Stimulated activated CD8-positive, alpha-beta memory T cell treated with anti-CD3 and anti-CD28 coated beads, Interleukin-2, amount 100 ng/mL, for 48 hours (primary cell): ENCODE results near the gene GRID1.
"Not testable (repeated sequence)": the region's sequence is repeated elsewhere in the genome, so short reads cannot be mapped to it uniquely, and the experiment has no call there.

Experiments used
- DNase-seq, 2 donors: peaks; one replicate each; pipeline ENCODE4 v3.0.0-alpha.2; 2020; ENCODE audit warnings: low read depth in 2 of 2

GRID1 gene

GRCh38 chr10:85720931-85721590 lies 645.5 kb downstream of the GRID1 start:
- DNase-seq: no peak

- no peak for DNase-seq
These were observed 647.2 kb downstream of the GRID1 start for GRCh38 chr10:85719408-85719807.

- no peak for DNase-seq
These were observed 652.7 kb downstream of the GRID1 start for GRCh38 chr10:85713885-85714284.

GRCh38 chr10:85702768-85703167 lies 663.8 kb downstream of the GRID1 start:
- DNase-seq: no peak

- not testable (repeated sequence) for DNase-seq
These were observed 667.5 kb downstream of the GRID1 start for GRCh38 chr10:85699066-85699465.

GRCh38 chr10:85696893-85697292 lies 669.7 kb downstream of the GRID1 start:
- no peak for DNase-seq

- DNase-seq: no peak
These were observed 684.0 kb downstream of the GRID1 start for GRCh38 chr10:85682621-85683020.

GRCh38 chr10:85679710-85680109 lies 686.9 kb downstream of the GRID1 start:
- no peak for DNase-seq

- DNase-seq: no peak
These were observed 687.5 kb downstream of the GRID1 start for GRCh38 chr10:85679061-85679460.

GRCh38 chr10:85674851-85675250 lies 691.7 kb downstream of the GRID1 start:
- no peak for DNase-seq

GRCh38 chr10:85673270-85673669 lies 693.3 kb downstream of the GRID1 start:
- no peak for DNase-seq

- no peak for DNase-seq
These were observed 695.1 kb downstream of the GRID1 start for GRCh38 chr10:85671530-85671929.

- no peak for DNase-seq
These were observed 698.1 kb downstream of the GRID1 start for GRCh38 chr10:85668522-85668921.

GRCh38 chr10:85667638-85668233 lies 698.9 kb downstream of the GRID1 start:
- no peak for DNase-seq

- no peak for DNase-seq
These were observed 699.6 kb downstream of the GRID1 start for GRCh38 chr10:85666987-85667386.

- DNase-seq: no peak
These were observed 700.5 kb downstream of the GRID1 start for GRCh38 chr10:85666102-85666501.

GRCh38 chr10:85665681-85666080 lies 700.9 kb downstream of the GRID1 start:
- no peak for DNase-seq

- no peak for DNase-seq
These were observed 701.5 kb downstream of the GRID1 start for GRCh38 chr10:85665078-85665477.

- DNase-seq: no peak
These were observed 705.5 kb downstream of the GRID1 start for GRCh38 chr10:85661123-85661522.

GRCh38 chr10:85659331-85659730 lies 707.3 kb downstream of the GRID1 start:
- no peak for DNase-seq

GRCh38 chr10:85658518-85658917 lies 708.1 kb downstream of the GRID1 start:
- no peak for DNase-seq

GRCh38 chr10:85657476-85658113 lies 709.0 kb downstream of the GRID1 start:
- no peak for DNase-seq

- no peak for DNase-seq
These were observed 711.2 kb downstream of the GRID1 start for GRCh38 chr10:85655411-85655810.
